A549 (cell line): Measurements from ENCODE around the gene CTU2. TPM values are rescaled to one million over a fixed set of nuclear protein-coding genes. Genes with fewer than 3 reads are reported as not detected.

Experiments
- ATAC-seq, 2 experiments: fragments of 200-7000 bp in 1 of 2; fragments of >200 bp in 1 of 2; cut with Nextera tagmentation in 1 of 2; cut with Tn5 transposase in 1 of 2; 3 replicates each; pipeline versions ENCODE4 v1.8.0 to v1.9.1; 2018 to 2020; ENCODE audit warnings: mild to moderate bottlenecking in 1 of 2, moderate library complexity in 1 of 2
- CTCF ChIA-PET: fragments of 300-600 bp; sonication (Branson Sonifier 250); formaldehyde crosslinking; extraction: SDS; loops from one replicate; lab custom pipeline; 2021; ENCODE audit warnings: antibody characterized with exemption, inconsistent platforms; lab: Yijun Ruan, JAX
- POLR2A ChIA-PET: fragments of 350-600 bp; formaldehyde crosslinking; extraction: SDS; loops from one replicate; lab custom pipeline; 2021; ENCODE audit warnings: antibody characterized with exemption, inconsistent platforms; lab: Yijun Ruan, JAX
- DNase-seq, 2 experiments: peaks; one replicate each; pipeline versions ENCODE4 v3.0.0 to v3.0.0-alpha.2; 2011 to 2016; ENCODE audit warnings: low read depth in 1 of 2, low spot score in 1 of 2
- FAIRE-seq: peaks from 2 replicates; lab custom pipeline; 2011; peaks lifted over from hg19 to GRCh38; lab: Jason Lieb, UNC
- H3K27ac ChIP-seq, 2 experiments: fragments of >200 bp; sonication (Bioruptor Twin); formaldehyde crosslinking; 3 replicates each; pipeline ENCODE4 v1.5.1; 2016 to 2017
- H3K4me1 ChIP-seq: fragments of >200 bp; sonication (Bioruptor Twin); formaldehyde crosslinking; 3 replicates; pipeline ENCODE4 v1.6.1; 2016
- H3K4me2 ChIP-seq: fragments of >200 bp; sonication (Bioruptor Twin); formaldehyde crosslinking; 3 replicates; pipeline ENCODE4 v1.6.1; 2016
- H3K4me3 ChIP-seq: fragments of >200 bp; sonication (Bioruptor Twin); formaldehyde crosslinking; 3 replicates; pipeline ENCODE4 v1.5.1; 2016
- H3K9me3 ChIP-seq: fragments of >200 bp; sonication (Bioruptor Twin); formaldehyde crosslinking; 3 replicates; pipeline ENCODE4 v1.6.1; 2016
- CEBPB ChIP-seq, 2 experiments: fragments of >200 bp in 1 of 2; sonication (Bioruptor Twin) in 1 of 2; formaldehyde crosslinking in 1 of 2; IDR thresholded peaks; 2 replicates each; pipeline ENCODE4 v1.6.1; 2012 to 2016
- CHD2 ChIP-seq: fragments of 150-350 bp; IDR thresholded peaks from 2 replicates; pipeline ENCODE4 v1.6.1; 2014; ENCODE audit warnings: low read length; ENCODE audit not compliant: partially characterized antibody
- FOXS1 ChIP-seq: fragments of 250-450 bp; sonication (Bioruptor Pico); IDR thresholded peaks from 2 replicates; pipeline ENCODE4 v1.5.0; 2020; ENCODE audit warnings: mild to moderate bottlenecking, moderate library complexity
- HOXA7 ChIP-seq: fragments of 250-450 bp; sonication (Bioruptor Pico); IDR thresholded peaks from 2 replicates; pipeline ENCODE4 v1.5.0; 2020; ENCODE audit warnings: mild to moderate bottlenecking, moderate library complexity
- HOXB13 ChIP-seq: fragments of 250-450 bp; sonication (Bioruptor Pico); IDR thresholded peaks from 2 replicates; pipeline ENCODE4 v1.5.0; 2020; ENCODE audit warnings: low read depth, mild to moderate bottlenecking, moderate library complexity
- NFE2L2 ChIP-seq: fragments of 150-350 bp; conservative IDR thresholded peaks from 2 replicates; pipeline ENCODE4 v1.6.1; 2014; ENCODE audit warnings: low read length
- PHF8 ChIP-seq: fragments of 200-600 bp; sonication (generic); IDR thresholded peaks from 2 replicates; pipeline ENCODE4 v1.6.1; 2016; ENCODE audit warnings: low read depth, mild to moderate bottlenecking, antibody characterized with exemption, moderate library complexity, borderline replicate concordance
- POLR2A ChIP-seq: IDR thresholded peaks from 2 replicates; pipeline ENCODE4 v1.6.1; 2012; ENCODE audit warnings: mild to moderate bottlenecking, low read length
- ZC3H11A ChIP-seq: fragments of 450-650 bp; IDR thresholded peaks from 2 replicates; pipeline ENCODE4 v1.6.1; 2014; ENCODE audit warnings: antibody characterized with exemption, mild to moderate bottlenecking
- ZFP36 ChIP-seq: fragments of 450-650 bp; IDR thresholded peaks from 2 replicates; pipeline ENCODE4 v1.6.1; 2014; ENCODE audit warnings: borderline replicate concordance; ENCODE audit not compliant: partially characterized antibody
- WGBS: methylation state at CpG from one replicate; pipeline ENCODE4 v1.1.6; 2017; ENCODE audit errors: missing lambda C conversion rate; 5-methylcytosine and 5-hydroxymethylcytosine counted together
- polyA plus RNA-seq, 4 experiments: library from polyadenylated mRNA; depleted of rRNA in 3 of 4; stranded (reverse); fragments of >200 nt; fragmentation: RNase III in 1 of 4; extraction: RNeasy Plus Mini Kit Qiagen cat#74134 plus additional on column Dnase treatment in 1 of 4; gene quantifications; 2 replicates in 3 of 4; 3 replicates in 1 of 4; pipeline ENCODE4 v1.2.3, GENCODE V29; 2011 to 2017
- TF ChIP-seq, protein P1 (sequence below): fragments of 200-600 bp; sonication (generic); IDR thresholded peaks from 2 replicates; pipeline ENCODE4 v1.6.1; 2016; ENCODE audit warnings: antibody characterized with exemption, mild to moderate bottlenecking, moderate library complexity
- TF ChIP-seq, protein P2 (sequence below): fragments of >200 bp; sonication (Bioruptor Twin); formaldehyde crosslinking; IDR thresholded peaks from 3 replicates; pipeline ENCODE4 v1.5.1; 2016
- TF ChIP-seq, protein P3 (sequence below): fragments of 450-650 bp; IDR thresholded peaks from 2 replicates; pipeline ENCODE4 v1.6.1; 2014; ENCODE audit warnings: antibody characterized with exemption
- TF ChIP-seq, protein P4 (sequence below): IDR thresholded peaks from 2 replicates; pipeline ENCODE4 v1.6.1; 2012; ENCODE audit warnings: low read depth, borderline replicate concordance
- TF ChIP-seq, protein P5 (sequence below): fragments of 250-450 bp; sonication (Bioruptor Pico); IDR thresholded peaks from 2 replicates; pipeline ENCODE4 v1.5.0; 2021; ENCODE audit warnings: mild to moderate bottlenecking, moderate library complexity, borderline replicate concordance
- TF ChIP-seq, protein P6 (sequence below): IDR thresholded peaks from 2 replicates; pipeline ENCODE4 v1.6.1; 2012

The CTU2 gene
- polyA plus RNA-seq, 2 of the 4 experiments (the other 2 are of a cell fraction), result 16.4 to 21.8 TPM

DNA sequence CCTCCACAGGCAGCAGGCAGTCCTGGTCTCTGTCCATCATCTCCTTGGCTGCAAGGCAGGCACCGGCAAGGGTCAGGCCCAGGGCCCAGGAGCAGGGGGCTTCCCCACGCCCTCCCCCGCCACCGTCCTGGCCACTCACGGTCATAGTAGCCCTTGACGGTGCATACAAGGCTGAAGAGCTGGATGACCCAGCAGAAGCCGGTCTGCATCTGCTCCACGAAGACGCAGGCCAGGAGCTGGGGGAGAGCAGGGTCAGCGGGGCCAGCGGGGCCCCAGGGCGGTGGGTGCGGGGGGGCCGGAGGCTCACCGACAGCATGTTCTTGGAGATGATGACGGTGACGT is 20.1 kb downstream of the CTU2 start:
- no peak overlapping the region for H3K4me3 ChIP-seq
- FAIRE-seq (no peak), ATAC-seq (no peak), DNase-seq (no peak)
- H3K4me2 ChIP-seq, result no peak overlapping the region
- H3K9me3 ChIP-seq, result no peaks in the 10 kb centered on the region
- no peak for TF ChIP-seq CHD2
- no peak for TF ChIP-seq PHF8
- TF ChIP-seq, protein P1, sequence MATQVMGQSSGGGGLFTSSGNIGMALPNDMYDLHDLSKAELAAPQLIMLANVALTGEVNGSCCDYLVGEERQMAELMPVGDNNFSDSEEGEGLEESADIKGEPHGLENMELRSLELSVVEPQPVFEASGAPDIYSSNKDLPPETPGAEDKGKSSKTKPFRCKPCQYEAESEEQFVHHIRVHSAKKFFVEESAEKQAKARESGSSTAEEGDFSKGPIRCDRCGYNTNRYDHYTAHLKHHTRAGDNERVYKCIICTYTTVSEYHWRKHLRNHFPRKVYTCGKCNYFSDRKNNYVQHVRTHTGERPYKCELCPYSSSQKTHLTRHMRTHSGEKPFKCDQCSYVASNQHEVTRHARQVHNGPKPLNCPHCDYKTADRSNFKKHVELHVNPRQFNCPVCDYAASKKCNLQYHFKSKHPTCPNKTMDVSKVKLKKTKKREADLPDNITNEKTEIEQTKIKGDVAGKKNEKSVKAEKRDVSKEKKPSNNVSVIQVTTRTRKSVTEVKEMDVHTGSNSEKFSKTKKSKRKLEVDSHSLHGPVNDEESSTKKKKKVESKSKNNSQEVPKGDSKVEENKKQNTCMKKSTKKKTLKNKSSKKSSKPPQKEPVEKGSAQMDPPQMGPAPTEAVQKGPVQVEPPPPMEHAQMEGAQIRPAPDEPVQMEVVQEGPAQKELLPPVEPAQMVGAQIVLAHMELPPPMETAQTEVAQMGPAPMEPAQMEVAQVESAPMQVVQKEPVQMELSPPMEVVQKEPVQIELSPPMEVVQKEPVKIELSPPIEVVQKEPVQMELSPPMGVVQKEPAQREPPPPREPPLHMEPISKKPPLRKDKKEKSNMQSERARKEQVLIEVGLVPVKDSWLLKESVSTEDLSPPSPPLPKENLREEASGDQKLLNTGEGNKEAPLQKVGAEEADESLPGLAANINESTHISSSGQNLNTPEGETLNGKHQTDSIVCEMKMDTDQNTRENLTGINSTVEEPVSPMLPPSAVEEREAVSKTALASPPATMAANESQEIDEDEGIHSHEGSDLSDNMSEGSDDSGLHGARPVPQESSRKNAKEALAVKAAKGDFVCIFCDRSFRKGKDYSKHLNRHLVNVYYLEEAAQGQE, result no peak
- TF ChIP-seq, protein P2, sequence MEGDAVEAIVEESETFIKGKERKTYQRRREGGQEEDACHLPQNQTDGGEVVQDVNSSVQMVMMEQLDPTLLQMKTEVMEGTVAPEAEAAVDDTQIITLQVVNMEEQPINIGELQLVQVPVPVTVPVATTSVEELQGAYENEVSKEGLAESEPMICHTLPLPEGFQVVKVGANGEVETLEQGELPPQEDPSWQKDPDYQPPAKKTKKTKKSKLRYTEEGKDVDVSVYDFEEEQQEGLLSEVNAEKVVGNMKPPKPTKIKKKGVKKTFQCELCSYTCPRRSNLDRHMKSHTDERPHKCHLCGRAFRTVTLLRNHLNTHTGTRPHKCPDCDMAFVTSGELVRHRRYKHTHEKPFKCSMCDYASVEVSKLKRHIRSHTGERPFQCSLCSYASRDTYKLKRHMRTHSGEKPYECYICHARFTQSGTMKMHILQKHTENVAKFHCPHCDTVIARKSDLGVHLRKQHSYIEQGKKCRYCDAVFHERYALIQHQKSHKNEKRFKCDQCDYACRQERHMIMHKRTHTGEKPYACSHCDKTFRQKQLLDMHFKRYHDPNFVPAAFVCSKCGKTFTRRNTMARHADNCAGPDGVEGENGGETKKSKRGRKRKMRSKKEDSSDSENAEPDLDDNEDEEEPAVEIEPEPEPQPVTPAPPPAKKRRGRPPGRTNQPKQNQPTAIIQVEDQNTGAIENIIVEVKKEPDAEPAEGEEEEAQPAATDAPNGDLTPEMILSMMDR, result no peak
- no peak for TF ChIP-seq HOXB13 (CRISPR knock-in tag)
- TF ChIP-seq, protein P3, sequence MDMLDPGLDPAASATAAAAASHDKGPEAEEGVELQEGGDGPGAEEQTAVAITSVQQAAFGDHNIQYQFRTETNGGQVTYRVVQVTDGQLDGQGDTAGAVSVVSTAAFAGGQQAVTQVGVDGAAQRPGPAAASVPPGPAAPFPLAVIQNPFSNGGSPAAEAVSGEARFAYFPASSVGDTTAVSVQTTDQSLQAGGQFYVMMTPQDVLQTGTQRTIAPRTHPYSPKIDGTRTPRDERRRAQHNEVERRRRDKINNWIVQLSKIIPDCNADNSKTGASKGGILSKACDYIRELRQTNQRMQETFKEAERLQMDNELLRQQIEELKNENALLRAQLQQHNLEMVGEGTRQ, result no peak
- no peak for TF ChIP-seq CEBPB (IDR thresholded peaks at IDR 0.05)
- ChIA-PET POLR2A (no interaction called here), CTCF (interaction anchor here (0.7 to 9.1 kb wide), 3 partner anchors 9 to 19 kb away, joined by 3 to 105 read pairs (median 4); no protein-coding TSS in a partner anchor)
- 90% methylated on average over 7 of the region's 17 CpGs for WGBS
- no peak overlapping the region for H3K27ac ChIP-seq
- peaks cover 4% of the 10 kb centered on the region for H3K4me1 ChIP-seq

DNA sequence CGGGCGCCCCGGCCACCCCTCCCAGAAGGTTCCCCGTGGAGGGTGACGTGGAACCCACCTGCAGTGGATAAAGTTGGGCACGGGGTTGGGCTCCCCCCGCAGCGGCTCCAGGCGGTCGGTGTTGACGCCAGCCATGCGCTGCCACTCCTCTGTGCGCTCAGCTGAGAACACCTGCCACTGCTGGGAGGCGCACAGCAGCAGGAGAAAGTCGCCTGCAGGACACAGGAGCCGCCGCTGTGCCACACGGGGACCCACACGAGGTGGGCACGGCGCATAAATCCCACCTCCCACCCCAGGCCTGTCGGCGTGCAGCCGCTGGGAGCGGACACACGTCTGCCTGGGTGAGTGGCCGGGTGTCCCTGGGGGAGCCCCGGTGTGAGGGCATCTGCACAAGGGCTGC is 20.7 kb downstream of the CTU2 start:
- no peak overlapping the region for H3K4me3 ChIP-seq
- no peak overlapping the region for H3K27ac ChIP-seq
- ATAC-seq, result no peak
- TF ChIP-seq FOXS1 (CRISPR knock-in tag) (no peak), CHD2 (no peak), ZFP36 (no peak), NFE2L2 (no peak), HOXA7 (CRISPR knock-in tag) (no peak), ZC3H11A (no peak), POLR2A (no peak), PHF8 (no peak)
- TF ChIP-seq, protein P4, sequence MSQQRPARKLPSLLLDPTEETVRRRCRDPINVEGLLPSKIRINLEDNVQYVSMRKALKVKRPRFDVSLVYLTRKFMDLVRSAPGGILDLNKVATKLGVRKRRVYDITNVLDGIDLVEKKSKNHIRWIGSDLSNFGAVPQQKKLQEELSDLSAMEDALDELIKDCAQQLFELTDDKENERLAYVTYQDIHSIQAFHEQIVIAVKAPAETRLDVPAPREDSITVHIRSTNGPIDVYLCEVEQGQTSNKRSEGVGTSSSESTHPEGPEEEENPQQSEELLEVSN, result no peak
- TF ChIP-seq, protein P5, sequence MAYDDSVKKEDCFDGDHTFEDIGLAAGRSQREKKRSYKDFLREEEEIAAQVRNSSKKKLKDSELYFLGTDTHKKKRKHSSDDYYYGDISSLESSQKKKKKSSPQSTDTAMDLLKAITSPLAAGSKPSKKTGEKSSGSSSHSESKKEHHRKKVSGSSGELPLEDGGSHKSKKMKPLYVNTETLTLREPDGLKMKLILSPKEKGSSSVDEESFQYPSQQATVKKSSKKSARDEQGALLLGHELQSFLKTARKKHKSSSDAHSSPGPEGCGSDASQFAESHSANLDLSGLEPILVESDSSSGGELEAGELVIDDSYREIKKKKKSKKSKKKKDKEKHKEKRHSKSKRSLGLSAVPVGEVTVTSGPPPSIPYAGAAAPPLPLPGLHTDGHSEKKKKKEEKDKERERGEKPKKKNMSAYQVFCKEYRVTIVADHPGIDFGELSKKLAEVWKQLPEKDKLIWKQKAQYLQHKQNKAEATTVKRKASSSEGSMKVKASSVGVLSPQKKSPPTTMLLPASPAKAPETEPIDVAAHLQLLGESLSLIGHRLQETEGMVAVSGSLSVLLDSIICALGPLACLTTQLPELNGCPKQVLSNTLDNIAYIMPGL, result no peak
- TF ChIP-seq, protein P6, sequence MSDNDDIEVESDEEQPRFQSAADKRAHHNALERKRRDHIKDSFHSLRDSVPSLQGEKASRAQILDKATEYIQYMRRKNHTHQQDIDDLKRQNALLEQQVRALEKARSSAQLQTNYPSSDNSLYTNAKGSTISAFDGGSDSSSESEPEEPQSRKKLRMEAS, result no peak
- TF ChIP-seq, all 56 proteins: peak for 0
- no peak overlapping the region for H3K4me2 ChIP-seq
- 97% methylated on average over 10 of the region's 28 CpGs for WGBS
- ChIA-PET CTCF (interaction anchor here (0.7 to 9.1 kb wide), 3 partner anchors 9 to 20 kb away, joined by 3 to 105 read pairs (median 7); no protein-coding TSS in a partner anchor), POLR2A (no interaction called here)
- DNase-seq, result no peak
- H3K4me1 ChIP-seq, result peaks cover 10% of the 10 kb centered on the region
- no peak for FAIRE-seq
- no peaks in the 10 kb centered on the region for H3K9me3 ChIP-seq
